ENCODE data around the gene RNPEPL1. TPM values are rescaled to one million over a fixed set of nuclear protein-coding genes. Genes with fewer than 3 reads are reported as not detected.
A peak's percentile ranks its signal among the peaks of the same experiment; 100 is the strongest.
"Not testable (repeated sequence)": the region's sequence is repeated elsewhere in the genome, so short reads cannot be mapped to it uniquely, and the experiment has no call there.

Gene RNPEPL1
- total RNA-seq, 1 donor from 2014 or later, result 69.9 TPM

DNA sequence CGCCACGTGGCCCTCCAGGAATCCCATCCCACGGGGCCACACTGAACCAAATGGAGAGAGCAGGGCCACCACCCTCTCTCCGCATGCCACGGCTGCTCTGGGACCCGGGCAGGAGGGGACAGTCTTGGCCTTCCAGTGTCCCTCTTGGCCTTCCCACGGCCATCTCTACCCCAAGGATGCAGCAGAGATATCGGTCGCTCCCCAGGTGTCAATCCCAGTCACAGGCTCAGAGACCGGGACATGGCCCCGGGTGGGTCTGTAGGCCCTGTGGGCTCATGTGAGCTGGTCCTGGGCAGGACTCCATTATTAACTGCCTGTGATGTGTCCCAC lies 33.5 kb downstream of the RNPEPL1 start:
- peak; percentile 84 for DNase-seq (ENCODE audit: low spot score)

DNA sequence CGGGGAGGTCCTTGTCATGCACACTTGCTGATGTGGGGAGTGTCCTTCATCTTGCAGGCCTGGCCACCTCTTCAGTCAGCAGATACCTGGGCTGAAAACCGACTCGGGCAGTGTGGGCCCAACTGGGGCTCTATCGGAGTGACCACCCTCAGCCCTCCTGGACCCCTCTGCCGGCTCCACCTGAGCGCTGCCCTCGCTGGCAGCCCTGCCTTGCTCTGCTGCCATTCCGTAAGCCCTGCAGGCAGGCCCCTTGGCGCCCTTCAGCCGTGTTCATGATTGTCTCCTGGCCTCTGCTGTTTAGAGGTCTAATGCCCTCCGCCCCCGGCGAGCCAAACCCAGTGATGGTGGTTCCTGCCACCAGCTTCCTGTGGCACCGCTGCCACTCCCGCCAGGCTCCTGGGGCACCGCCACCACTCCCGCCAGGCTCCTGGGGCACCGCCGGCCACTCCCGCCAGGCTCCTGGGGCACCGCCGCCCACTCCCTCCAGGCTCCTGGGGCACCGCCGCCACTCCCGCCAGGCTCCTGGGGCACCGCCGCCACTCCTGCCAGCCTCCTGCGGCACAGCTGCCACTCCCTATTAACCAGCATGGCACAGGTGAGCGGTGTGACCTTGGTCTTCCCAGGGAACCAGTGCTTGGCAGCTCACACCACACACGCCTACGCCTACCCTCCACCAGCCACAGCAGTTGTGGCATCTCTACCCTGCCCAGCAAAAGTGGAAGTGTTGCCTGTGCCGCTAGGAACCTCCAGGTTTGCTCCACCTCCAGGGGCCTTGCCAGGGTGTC lies 34.2 kb downstream of the RNPEPL1 start:
- DNase-seq (ENCODE audit: low spot score), result peak; percentile 76

DNA sequence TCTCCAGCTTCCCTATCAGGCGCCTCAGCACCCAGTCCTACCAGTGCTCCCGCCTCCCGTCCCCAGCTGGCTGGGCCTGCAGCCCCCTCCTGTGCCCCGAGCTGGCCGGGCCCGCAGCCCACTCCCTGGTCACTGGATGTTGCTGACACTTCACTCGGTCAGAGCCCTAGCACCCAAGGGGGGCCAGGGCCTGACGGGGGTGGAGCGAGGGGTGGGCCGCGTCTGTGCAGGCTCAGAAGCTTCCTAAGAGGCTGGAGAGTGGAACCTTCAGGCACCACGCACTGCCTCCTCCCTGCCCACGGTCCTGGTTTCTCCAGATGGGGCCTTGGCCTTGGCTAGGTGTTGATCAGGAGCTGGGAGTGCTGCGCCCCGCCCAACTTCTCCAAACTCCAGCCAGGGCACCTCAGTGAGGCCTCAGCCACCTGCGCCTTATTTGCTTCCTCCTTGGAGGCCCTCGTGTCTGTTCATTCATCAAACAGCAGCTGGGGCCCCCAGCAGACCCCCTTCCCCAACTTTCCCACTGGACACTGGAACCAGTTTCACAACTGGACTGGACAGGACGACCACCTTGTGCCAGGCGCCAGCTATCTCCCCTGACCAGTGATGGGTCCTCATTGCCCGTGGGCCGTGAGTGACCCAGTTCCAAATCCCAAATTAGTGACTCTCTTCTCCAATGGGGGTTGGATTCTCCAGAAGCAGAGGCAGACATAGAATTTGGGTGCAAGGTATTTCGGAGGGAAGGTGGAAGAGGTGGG lies 35.0 kb downstream of the RNPEPL1 start:
- peak; percentile 87 for DNase-seq (ENCODE audit: low spot score)

DNA sequence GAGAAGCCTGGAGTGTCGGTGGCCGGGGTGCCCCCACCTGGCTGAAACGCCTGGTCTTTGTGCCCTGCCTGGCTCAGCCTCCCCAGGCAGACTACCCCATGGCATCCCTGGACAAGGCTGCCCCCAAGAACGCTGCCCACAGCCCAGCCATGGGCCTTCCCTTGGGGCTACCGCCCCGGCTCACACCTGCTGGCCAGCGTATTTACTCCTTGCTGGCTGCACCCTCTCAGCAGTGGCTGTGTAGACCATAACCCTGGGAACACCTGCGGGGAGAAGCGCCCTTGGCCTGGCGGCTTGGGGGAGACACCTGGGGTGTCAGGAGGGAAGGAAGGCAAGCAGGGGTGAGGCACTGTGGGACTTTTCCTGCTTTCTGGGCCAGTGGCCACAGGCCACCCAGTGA lies 35.6 kb downstream of the RNPEPL1 start:
- DNase-seq (ENCODE audit: low spot score), result peak; percentile 85

DNA sequence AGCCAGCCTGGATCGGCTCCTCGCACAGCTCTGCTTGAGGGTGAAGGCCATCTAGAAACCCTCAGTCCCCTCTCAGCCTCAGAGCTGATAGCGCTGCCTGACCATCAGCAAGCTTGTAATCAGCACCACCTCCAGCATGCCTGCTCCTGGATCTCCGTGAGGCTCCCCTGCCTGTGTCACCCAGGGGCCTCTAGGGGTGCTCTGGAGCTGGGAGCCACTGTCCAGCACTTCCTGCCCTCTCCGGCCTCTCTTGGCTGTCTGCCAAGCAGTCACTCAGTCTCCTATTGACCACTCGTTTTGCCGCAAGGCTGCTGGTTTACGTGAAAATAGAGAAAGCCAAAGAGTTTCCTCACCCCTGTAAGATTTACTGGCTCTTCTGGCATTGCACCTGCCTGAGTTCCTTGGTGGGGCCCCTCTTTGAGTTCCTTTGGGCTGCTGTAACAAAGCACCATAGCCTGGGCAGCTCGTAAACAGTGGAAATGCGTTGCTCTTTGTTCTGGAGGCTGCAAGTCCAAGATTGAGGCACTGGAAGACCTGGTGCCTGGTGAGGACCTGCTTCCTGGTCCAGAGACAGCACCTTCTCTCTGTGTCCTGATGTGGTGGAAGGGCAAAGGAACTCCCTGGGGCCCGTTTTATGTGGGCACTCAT lies 36.1 kb downstream of the RNPEPL1 start:
- peak; percentile 90 for DNase-seq (ENCODE audit: low spot score)

DNA sequence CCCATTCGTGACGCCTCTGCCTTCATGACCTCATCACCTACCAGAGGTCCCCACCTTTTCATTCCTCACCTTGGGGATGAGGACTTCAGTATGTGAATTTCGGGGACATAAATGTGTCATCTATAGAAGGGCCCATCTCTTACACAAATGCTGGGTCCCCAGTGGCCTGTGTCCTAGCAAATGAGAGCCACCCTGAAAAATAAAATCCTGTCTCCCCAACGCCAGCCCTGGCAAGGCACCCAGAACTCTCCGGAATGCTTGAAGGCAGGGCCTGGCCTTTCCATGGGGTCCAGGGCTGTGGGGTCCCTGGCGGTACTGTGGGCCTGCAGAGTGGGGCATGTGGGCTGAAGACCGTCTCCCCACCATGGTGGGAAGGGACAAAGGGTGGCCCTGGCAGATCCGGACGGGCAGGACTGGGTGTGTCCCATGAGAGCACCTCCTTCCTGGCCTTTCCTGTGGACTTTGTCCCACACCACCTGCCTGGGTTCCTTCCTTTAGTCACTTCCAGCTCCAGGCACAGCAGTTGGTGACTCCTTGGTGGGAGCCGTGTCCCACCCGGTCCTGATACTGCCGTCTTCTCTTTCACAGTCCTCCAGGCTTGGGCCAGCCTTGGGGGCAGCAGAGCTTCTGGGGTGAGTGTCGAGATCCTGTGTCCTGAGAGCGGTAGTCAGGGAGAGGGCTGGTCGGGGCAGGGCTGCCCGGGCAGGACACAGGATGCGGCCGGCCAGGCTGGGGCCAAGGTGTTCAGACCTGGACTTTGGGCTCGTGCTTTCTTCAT lies 36.8 kb downstream of the RNPEPL1 start:
- DNase-seq (ENCODE audit: low spot score), result peak; percentile 87

DNA sequence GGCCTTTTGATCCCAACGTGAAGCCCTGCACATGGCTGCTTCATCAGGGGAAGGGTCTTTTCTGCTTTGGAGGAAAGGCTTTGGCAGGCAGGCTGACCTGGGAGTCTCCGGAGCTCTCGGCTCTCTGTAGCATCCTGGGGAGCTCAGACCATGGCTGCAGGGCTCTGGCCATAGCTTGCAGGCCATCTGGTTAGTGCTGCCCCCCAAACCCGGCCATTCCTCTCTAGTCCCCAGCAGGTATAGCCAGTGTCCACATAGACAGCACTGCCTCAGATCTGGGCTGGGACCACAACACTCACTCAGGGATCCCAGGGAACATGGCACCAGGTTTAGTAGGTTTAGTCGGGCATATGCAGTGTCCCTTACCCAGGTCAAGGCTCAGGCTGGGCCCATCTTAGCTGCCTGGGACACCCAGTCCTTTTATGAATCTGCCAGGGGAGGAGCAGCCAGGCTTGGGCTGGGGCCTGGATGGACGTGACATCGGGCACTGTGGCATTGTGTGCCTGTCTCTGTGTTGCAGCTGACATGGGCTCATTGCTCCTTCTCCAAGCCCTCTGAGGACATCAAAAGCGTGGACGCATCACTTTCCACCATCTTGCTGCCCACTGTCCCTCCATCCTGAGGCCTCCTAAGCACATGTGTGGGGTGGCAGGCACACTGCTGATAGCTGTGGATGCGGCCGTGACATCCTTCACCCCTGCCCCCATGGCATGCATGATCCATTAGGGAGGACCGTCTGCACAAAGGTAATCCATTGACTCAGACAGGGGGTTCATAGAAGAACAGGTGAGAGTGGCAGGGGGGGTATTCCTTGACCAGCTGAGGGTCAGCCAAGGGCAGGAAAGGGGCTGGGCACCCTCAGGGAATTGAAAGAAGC lies 37.8 kb downstream of the RNPEPL1 start:
- peak; percentile 75 for DNase-seq (ENCODE audit: low spot score)

DNA sequence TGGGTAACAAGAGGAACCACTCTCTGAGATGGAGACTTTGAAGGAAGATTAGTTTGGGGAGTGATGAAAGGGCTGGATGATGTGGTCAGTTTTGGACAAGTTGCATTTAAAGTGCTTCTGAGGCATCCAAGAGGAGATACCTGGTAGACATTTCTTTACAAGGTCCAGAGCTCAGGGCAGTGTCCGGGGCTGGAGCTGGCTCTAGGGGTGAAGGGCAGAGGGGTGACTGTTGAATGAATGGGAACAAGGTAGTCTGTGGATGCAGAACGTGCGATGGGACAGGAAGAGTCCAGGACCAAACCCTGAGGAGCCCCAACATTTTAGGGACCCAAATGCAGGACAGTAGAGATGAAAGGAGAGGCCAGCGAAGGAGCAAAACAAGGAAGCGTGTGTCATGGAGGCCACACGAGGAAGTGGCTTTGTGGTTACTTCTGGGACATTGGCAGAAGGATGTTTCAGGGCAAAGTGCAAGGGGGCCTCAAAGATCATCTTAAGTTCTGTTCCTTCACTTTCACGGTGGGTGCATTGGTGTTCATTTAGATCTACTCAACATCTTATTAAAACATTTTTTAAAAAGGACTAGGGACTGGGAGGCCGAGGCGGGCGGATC lies 43.4 kb downstream of the RNPEPL1 start:
- DNase-seq (ENCODE audit: low spot score), result peak; percentile 5

DNA sequence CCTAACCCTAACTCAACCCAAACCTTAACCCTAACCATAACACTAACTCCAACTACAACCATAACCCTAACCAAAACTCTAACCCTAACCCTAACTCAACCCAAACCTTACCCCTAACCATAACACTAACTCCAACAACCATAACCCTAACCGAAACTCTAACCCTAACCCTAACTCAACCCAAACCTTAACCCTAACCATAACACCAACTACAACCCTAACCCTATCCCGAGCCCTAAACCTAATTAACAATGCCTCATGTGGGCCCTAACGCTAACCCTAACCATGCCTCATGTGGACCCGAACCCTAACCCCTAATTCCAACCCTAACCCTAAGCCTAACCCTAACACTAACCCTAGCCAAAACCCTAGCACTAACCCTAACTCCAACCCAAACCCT lies 45.5 kb downstream of the RNPEPL1 start:
- no peak for DNase-seq (ENCODE audit: low spot score)

DNA sequence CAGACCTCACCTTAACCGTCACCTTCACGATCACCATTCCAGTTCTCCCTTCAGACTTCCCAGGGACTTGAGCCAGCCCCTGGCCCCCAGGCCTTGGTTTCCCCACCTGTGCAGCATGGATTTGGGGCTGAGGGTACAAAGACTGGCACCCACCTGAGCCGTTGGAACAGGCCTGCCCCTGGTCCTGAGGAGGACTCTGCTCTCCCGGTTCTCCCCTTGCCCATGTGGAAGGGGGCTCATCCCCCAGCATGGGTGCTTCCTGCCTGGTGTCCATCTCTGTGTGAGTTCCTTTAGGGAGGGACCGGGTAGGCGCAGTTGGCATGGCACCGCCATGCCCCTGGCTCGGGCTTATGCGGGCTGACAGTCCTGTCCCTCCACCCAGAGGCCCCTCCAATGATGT lies 46.1 kb downstream of the RNPEPL1 start:
- DNase-seq (ENCODE audit: low spot score), result peak; percentile 47

DNA sequence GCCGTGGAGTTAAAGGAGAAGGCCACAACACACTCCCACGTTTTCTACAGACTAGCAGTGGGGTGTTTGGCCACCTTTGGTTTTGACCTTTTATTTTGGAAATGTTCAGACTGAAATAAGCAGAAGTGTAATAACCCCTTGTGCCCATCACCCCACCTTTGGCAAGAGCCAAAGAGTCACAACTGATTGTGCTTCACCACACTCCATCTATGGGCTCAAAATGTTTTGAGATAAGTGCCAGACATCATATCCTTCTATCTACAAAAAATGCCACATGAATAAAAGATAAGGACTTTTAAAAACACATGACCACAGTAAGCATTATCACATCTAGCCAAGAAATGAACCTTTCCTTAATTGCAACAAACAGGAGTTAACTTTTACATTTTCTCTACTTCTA lies 47.1 kb downstream of the RNPEPL1 start:
- DNase-seq (ENCODE audit: low spot score), result no peak

DNA sequence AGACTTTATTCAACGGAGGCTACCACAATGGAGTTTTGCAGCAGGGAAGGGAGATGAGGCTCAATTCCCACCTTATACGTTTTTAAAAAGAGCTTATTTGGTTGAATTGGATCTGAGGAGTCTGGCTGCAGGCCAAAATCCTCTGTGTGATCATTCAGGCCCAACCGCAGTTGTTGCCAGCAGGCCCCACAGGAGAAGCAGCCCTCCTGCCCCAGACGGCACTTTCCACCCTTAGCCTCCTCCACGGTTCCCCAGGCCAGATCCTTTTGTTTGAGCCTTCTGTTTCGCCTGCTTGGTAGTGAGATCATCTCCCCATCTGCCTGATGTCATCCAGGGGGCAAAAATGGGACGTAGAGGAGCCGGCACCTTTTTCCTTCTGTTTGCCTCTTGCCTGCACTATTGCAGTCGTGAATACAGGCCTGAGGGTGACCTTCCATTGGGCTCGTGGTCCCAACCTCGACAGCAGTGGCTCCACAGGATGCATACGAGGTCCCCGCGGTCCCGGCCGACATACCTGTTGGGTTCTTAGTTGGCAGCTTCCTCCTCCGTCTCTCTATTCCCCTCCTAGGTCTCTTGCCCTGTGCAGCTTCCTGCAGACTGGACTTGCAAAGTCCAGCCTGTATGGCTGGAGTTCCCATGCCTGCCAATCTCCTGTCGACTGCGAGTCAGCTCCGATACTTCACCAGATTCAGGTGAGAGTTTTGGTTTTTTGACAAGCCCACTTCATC lies 47.7 kb downstream of the RNPEPL1 start:
- DNase-seq (ENCODE audit: low spot score), result peak; percentile 69

DNA sequence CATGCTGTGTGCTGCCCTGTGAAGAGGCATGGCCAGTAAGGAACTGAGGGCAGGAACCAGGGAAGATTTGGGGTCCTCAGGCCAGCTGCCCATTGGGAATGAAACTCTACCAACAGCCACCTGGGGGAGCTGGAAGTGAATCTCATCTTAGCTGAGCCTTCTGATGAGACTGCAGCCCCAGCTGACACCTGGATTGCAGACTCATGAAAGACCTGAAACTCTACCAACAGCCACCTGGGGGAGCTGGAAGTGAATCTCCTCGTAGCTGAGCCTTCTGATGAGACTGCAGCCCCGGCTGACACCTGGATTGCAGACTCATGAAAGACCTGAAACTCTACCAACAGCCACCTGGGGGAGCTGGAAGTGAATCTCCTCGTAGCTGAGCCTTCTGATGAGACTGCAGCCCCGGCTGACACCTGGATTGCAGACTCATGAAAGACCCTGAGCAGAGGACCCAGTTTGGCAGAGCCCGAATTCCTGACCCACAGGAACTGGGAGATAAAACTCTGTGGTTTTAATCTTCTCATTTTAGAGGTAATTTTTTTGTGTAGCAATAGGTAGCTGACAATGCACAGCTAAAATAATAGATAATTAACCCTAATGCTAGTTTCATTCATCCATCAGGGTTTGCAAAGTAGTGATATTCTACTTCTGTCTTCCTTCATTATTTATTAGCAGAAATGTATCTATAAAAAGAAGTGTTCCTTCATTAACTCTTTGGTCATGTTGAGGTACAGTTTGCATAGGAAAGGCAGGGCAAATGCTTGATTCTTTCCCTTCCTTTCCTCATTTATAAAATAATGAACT lies 48.8 kb downstream of the RNPEPL1 start:
- not testable (repeated sequence) for DNase-seq (ENCODE audit: low spot score)

DNA sequence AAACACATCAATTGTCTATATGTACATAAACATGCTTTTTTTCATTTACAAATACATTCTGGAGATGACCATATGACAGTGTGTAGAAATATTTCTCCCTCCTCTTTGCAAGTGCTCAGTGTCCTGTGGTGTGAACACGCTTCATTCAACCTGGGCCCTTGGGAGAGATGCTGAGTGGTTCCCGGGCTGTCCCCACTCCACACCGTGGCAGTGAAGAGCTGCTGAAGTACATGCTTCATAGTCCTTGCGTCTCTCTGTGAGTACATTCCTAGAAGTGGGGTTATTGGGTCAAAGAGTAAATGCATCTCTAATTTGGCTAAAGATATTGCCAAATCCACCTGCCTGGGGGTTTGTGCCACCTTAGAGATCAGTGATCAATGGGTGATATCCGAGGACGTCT lies 50.5 kb downstream of the RNPEPL1 start:
- DNase-seq (ENCODE audit: low spot score), result no peak

DNA sequence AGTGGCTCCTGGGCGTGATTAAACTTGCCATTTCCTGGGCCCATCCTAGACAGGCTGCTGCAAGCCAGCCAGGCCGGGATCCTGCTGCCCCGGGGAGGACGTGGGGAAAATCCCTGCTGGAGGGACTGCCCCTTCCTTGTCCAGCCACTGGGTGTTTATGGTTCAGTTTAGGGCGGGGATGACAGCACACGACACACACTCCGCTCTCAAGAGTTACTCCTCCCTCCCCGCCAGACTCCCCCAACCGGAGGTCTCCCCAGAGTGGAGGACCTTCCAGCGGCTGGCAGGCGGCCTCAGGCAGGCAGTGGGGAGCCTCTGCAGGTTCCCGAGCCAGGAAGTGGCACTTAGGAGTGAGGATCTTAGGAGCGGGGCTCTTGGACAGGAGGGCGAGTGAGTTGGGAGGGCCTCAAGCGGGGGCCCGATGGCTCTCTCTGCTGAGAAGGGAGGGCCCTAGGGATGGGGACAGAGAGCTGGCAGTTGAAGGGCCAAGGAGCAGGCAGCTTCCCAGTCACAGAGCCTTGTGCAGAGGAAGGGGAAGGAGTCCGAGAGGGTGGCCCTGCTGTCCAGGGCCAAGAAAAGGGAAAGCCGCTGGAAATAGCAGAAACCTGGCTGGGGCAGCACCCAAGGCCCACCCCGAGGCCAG lies 51.3 kb downstream of the RNPEPL1 start:
- peak; percentile 67 for DNase-seq (ENCODE audit: low spot score)

DNA sequence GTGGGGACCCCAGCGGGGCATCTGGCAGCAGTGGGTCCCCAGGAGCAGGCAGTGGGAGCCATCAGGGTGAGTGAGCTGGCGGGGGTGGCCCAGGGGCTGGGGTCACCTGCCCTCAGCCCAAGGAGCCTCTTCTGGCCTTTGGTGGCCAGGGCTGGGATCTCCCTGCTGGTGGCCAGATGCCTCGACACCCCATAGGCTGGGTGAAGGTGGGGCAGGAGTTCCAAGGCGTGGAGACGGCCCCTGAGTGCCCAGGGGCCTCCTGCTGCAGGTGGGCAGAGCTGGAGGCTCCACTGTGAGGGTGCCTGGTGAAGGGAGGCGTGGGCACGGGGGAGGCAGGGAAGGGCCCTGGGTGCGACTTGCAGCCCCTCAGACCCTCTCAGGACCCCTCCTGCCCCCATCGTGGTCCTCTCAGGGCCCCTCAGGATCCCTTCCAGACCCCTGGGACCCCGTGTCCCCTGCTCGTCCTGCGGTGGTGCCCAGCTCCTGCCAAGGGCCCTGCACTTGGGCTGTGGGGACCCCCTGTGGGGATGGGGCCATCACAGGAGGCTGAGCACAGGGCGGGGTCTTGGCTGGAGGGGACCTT lies 52.0 kb downstream of the RNPEPL1 start:
- peak; percentile 82 for DNase-seq (ENCODE audit: low spot score)

DNA sequence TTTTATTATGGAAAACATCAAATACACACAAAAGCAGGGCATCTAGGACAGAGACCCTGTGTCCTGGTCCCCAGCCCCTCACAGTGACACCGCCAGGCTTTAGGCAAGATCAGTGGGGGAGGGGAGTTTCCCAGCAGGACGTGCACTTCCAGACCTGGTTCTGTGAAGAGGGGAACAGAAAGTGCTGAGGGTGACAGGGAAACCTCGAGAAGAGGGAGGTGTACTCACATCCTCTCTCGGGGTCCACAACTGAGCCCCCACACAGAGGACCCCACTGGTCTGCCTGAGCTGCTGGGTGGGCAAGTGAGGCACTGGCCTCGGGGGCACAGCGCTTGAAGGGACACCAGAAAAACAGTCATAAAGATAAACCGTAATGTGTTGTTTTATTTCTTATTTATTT lies 52.6 kb downstream of the RNPEPL1 start:
- no peak for DNase-seq (ENCODE audit: low spot score)

DNA sequence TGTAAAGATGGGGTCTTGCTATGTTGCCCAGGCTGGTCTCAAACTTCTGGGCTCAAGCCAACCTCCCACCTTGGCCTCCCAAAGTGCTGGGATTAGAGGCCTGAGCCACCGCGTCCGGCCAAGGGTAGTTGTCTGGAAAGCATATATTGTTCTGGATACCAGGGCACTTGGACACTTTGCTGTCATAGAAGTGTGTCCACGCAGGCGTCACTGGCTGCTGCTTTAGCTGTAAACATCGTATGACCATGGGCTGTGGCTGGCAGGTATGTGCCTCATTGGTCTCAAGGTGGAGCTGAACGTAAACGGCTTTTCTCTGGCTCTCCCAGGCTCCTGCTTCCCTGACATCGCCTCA lies 53.8 kb downstream of the RNPEPL1 start:
- peak; percentile 65 for DNase-seq (ENCODE audit: low spot score)
